Neural crest cell (in vitro differentiated cells): Measurements from ENCODE around the gene RNF144A. TPM values are rescaled to one million over a fixed set of nuclear protein-coding genes. Genes with fewer than 3 reads are reported as not detected.

Experiments
- DNase-seq: peaks from one replicate; pipeline ENCODE4 v3.0.0; 2021; ENCODE audit warnings: low read depth, mixed read lengths, low spot score
- H3K27ac Mint-ChIP-seq: one replicate; pipeline ENCODE4 v1.8.0; 2021; ENCODE audit warnings: mild to moderate bottlenecking, mixed read lengths; ENCODE audit not compliant: unreplicated experiment
- H3K27me3 Mint-ChIP-seq: 2 replicates; pipeline ENCODE4 v1.8.0; 2021; ENCODE audit warnings: low read depth, mild to moderate bottlenecking, mixed read lengths
- H3K36me3 Mint-ChIP-seq: 2 replicates; pipeline ENCODE4 v1.8.0; 2021; ENCODE audit warnings: low read depth, mild to moderate bottlenecking, mixed read lengths
- H3K4me1 Mint-ChIP-seq: 2 replicates; pipeline ENCODE4 v1.8.0; 2021; ENCODE audit warnings: mixed read lengths
- H3K4me3 Mint-ChIP-seq: one replicate; pipeline ENCODE4 v1.8.0; 2021; ENCODE audit warnings: mild to moderate bottlenecking, mixed read lengths
- H3K9me3 Mint-ChIP-seq: 2 replicates; pipeline ENCODE4 v1.8.0; 2021; ENCODE audit warnings: mixed read lengths
- CTCF ChIP-seq: fragments of 200-600 bp; sonication (generic); conservative IDR thresholded peaks from 2 replicates; pipeline ENCODE4 v1.5.0; 2021; ENCODE audit warnings: antibody characterized with exemption, mild to moderate bottlenecking
- total RNA-seq: library from RNA; stranded (reverse); gene quantifications from 2 replicates; pipeline ENCODE4 v1.2.1, GENCODE V29; 2021

Gene RNF144A
- total RNA-seq, 1 donor from 2014 or later: 49.6 TPM

- no peak for DNase-seq
- no peaks in the 10 kb centered on the region for H3K27me3 Mint-ChIP-seq
- no peaks in the 10 kb centered on the region for H3K9me3 Mint-ChIP-seq
- H3K4me3 Mint-ChIP-seq: peak overlapping the region; percentile 2
- peaks cover 64% of the 10 kb centered on the region for H3K4me1 Mint-ChIP-seq
- peaks cover 5% of the 10 kb centered on the region for H3K36me3 Mint-ChIP-seq
- H3K27ac Mint-ChIP-seq: no peak overlapping the region
- TF ChIP-seq CTCF: no peak
Measured at GRCh38 chr2:6921321-6921922, 4.2 kb downstream of the RNF144A start.

- Mint-ChIP-seq H3K36me3 (peaks cover 5% of the 10 kb centered on the region), H3K27ac (no peak overlapping the region)
Measured at GRCh38 chr2:6922201-6922656, 5.0 kb downstream of the RNF144A start.

GRCh38 chr2:6923319-6923718 is 6.1 kb downstream of the RNF144A start:
- Mint-ChIP-seq H3K4me1 (peaks cover 71% of the 10 kb centered on the region), H3K9me3 (no peaks in the 10 kb centered on the region), H3K27ac (no peak overlapping the region), H3K27me3 (no peaks in the 10 kb centered on the region), H3K36me3 (peaks cover 5% of the 10 kb centered on the region), H3K4me3 (no peak overlapping the region)
- DNase-seq: no peak
- TF ChIP-seq CTCF: no peak

More at GRCh38 chr2:6922201-6922656, 5.0 kb downstream of the RNF144A start:
- no peaks in the 10 kb centered on the region for H3K27me3 Mint-ChIP-seq
- peaks cover 69% of the 10 kb centered on the region for H3K4me1 Mint-ChIP-seq
- peak overlapping the region; percentile 2 for H3K4me3 Mint-ChIP-seq
- peak; percentile 55 for TF ChIP-seq CTCF
- no peak for DNase-seq
- H3K9me3 Mint-ChIP-seq: no peaks in the 10 kb centered on the region

GRCh38 chr2:6924101-6924923 is 7.1 kb downstream of the RNF144A start:
- H3K4me3 Mint-ChIP-seq: no peak overlapping the region
- no peak overlapping the region for H3K27ac Mint-ChIP-seq
- H3K4me1 Mint-ChIP-seq: peaks cover 73% of the 10 kb centered on the region
- H3K27me3 Mint-ChIP-seq: no peaks in the 10 kb centered on the region
- no peaks in the 10 kb centered on the region for H3K9me3 Mint-ChIP-seq
- H3K36me3 Mint-ChIP-seq: peaks cover 3% of the 10 kb centered on the region
- DNase-seq: no peak
- TF ChIP-seq CTCF: no peak

GRCh38 chr2:6924924-6925409 is 7.8 kb downstream of the RNF144A start:
- Mint-ChIP-seq H3K27me3 (no peaks in the 10 kb centered on the region), H3K4me1 (peaks cover 70% of the 10 kb centered on the region), H3K36me3 (peaks cover 3% of the 10 kb centered on the region), H3K4me3 (no peak overlapping the region), H3K9me3 (no peaks in the 10 kb centered on the region), H3K27ac (no peak overlapping the region)
- no peak for DNase-seq
- no peak for TF ChIP-seq CTCF
